Hematopoietic multipotent progenitor cell treated with erythropoietin and hydrocortisone succinate and interleukin-3 and kit ligand, for 8 days (in vitro differentiated cells): ENCODE measurements around the gene DHX58.

ENCODE experiments used
- DNase-seq: peaks from one replicate; pipeline ENCODE4 v3.0.0-alpha.2; 2015

Gene DHX58

DNA sequence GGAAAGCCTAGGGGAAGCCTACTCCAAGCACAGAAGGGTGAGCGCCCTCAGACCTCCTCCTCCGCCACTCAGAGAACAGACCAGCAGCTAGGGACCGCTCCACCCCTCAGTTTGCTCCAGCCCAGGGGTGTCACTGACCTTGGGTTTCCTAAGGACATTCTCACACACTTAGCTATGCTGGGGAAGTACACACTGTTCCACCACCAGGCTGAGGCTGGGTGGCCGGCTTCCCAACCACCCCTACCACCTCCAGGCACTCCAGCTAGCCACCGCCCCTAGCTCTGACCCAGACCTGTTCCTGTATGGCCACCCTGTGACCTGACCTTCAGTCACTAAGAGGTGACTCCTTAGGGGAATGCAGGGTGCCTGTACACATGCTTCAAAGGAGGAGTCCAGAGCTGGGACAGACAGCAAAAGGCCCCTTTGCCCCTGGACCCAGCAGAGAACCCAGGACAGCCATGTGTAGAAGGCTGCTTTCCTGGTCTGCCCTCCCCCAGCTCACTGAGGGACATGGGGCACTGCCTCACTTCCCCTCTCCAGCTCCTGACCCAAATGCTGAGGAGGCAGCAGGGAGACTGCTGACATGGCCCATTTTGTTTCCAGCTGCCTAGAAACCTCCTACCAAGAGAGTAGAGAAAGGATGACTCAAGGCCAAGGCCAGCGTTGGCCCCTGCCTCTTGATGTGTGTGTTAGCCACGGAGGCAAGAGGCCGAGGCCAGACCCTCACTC lies 16.8 kb upstream of the DHX58 start:
- DNase-seq: no peak

DNA sequence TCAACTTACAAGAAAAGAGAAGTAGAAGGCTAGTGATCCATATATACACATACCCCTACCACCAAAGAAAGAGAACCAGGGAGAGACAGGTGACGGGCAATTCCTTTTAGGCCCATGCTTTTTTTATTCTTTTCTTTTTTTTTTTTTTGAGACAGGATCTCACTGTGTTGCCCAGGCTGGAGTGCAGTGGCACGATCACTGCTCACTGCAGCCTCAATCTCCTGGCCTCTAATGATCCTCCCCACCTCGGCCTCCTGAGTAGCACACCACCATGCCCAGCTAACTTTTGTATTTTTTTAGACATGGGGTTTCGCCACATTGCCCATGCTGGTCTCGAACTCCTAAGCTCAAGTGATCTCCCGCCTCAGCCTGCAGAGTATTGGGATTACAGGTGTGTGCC lies 14.9 kb upstream of the DHX58 start:
- DNase-seq: no peak

DNA sequence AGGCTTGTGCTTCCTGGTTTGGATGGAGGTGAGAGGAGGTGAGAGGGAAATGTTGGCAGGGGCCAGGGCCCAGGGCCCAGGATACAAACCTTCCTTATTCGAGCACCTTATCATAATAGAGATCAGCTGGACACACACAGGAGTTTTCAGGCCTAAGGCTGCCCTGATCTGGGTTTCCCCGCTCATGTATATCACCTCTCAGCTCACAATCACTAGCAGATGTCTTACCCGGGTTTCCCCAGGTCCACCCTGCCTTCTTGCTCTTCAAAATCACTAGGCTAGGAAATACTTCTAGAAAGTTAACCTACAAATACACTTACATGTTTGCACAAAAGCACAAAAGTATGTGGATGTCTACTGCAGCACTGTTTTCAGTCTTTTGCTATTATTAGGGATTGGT lies 14.3 kb upstream of the DHX58 start:
- DNase-seq: no peak

DNA sequence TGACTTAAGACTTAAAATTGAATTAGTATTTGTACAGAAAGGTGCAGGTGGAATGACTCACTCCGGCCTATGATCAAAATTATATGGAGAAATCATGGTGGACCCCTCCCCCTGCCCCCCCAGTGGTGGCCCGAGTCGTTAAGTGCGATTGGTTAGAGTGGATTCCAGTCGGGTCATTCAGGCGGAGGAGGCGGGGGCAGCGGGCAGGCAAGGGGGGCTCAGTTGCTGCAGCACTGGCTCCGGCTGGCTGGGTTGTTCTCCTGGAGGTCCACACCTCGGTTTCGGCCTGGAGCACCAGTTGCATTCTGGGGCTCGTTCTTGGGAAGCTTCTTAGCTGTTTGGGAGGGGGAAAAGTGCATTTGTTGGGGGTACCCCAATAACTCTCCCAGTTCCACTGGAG lies 13.1 kb upstream of the DHX58 start:
- no peak for DNase-seq

DNA sequence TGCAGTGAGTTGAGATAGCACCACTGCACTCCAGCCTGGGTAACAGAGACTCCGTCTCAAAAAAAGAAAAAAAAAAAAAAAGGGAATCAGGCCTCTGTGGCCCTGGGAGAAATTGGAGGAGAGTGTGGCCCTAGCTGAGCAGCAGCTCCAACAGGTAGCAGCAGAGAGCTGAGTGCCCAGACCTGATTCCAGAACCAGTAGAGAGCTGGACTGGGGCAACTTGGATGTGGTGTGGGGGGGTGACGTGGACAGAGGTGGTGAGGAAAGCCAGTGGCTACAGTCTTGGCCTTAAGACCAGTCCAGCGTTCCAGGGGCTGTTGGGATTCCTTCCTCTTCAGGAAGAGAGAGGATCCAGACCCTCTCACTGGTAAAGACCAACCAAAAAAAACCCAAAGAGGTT lies 11.7 kb upstream of the DHX58 start:
- no peak for DNase-seq

DNA sequence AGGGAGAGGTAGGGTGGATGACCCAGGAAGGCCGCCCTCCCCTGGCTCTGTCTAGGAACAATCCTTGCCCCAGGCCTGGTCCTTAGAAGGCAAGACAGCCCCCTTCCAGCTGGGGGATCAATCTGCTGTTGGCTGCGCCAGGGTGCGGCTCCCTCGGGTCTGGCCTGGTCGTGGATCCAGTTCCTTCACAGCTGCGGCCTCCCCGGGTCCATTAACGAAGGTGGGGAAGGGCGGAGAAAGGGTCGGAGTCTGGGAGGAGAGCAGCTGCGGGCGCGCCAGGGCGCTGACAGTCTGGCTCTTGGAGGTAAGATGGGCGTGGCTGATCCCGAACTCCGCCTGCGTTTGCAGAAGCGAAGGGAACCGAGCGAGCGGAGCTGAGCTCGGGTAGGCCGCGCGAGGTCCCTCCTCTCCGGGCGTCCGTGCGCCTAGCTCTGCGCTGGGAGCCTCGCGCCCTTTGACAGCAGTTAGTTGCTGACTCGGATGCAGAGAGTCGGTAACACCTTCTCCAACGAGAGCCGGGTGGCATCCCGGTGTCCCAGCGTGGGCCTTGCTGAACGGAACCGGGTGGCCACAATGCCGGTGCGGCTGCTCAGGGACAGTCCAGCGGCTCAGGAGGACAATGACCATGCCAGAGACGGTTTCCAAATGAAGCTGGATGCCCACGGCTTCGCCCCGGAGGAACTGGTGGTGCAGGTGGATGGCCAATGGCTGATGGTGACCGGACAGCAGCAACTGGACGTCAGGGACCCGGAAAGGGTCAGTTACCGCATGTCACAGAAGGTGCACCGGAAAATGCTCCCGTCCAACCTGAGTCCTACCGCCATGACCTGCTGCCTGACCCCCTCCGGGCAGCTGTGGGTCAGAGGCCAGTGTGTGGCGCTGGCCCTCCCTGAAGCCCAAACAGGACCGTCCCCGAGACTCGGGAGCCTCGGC lies 10.1 kb upstream of the DHX58 start, which contains the start of gene HSPB9:
TSS of gene HSPB9 (plus strand) at position 434 of the 933 bp plus-strand sequence. CDS start at position 481, 47 bp downstream.
- no peak for DNase-seq

DNA sequence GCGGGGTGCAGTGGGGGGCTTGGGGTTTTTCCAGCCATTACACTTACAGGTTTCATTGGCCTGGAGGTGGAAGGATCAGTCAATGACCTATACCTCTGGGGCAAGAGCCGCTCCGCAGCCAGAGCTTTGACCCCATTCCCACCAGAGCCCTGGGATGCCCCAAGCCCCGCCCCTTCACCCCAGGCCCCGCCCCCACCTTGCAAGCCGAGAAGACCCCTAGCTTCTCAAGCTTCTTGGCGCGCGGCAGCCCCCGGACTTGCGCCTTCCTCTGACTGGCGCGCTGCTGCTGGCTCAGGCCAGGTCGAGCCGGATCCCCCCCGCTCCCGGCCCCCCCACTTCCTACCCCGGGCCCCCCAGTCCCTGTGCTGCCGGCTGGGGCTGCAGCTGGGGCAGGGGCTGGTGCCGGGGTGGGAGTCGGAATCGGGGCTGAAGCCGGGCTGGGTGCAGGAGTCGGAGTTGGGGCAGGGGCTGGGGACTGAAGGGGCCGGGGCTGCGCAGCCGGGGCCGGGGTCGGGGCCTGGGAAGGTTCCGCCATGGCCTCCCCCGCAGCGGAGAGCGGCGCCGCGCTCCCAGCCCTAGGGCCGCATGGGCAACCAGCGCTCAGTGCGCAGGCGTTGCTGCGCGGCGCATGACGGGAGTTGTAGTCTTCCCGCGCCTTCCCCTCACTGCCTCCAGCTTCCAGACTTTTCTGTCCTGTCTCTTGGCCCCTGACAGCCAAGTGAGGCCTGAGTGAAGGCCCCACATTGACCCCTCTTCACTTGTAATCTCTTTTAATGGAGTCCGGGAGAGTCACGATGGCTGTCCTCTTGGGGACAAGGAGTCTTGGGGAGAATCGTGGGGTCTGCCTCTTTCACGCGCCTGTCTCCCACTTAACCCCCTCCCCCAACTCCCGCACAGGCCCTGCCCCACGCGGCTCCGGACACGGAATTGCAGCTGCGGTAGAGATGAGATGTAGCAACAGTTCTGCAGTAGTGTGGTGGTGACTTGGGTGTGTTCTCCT lies 8.6 kb upstream of the DHX58 start, which contains the start of gene KAT2A:
TSS of gene KAT2A (minus strand) at position 598 of the 1,000 bp plus-strand sequence. CDS start at position 535, 63 bp downstream.
- DNase-seq: peak; percentile 87

DNA sequence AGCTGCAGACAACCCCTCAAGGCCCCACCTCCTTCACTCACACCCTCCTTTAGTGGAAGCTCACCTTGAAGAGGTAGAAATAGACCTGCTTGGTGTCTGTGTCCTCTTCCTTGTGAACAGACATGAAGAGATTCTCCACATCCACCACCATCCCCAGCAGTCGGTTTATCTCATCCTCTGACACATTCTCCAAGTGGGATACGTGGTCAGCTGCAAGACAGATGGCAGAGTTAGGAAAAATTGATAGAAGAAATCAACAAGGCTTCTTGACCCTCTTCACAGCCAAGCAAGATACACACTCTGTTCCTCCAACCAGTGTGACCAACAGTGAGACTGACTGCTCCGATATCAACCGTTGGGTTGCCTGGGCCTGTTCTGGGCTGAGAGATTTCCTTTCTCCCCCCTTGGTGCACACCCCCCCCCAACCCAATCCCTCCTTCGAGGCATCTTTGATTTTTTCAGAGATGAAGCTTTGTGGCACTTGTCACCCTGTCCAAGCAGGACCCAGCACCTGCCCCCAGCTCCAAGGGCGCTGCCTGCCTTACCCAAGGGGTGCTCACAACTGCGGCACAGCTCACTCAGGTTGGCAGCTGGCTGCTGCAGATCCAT lies 7.8 kb upstream of the DHX58 start:
- DNase-seq: peak; percentile 68

DNA sequence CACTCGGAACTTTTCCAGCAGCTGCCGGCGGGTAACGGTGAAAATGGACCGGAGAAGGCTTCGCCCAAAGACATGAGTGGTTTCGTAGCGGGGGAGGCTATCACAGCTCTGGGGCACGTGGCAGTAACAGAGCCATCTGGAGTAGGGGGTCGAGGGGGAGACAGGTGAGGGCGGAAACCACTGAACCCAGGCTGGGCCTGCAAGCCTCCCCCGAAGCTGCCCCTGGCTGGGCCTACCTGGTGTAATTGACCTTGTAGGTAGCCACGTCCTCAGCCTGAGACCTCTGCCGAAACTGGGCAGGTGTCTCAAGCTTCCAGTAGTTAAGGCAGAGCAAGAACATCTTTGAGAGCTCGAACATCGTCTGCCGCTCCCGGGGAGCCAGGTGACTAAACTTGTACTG lies 6.8 kb upstream of the DHX58 start:
- no peak for DNase-seq

DNA sequence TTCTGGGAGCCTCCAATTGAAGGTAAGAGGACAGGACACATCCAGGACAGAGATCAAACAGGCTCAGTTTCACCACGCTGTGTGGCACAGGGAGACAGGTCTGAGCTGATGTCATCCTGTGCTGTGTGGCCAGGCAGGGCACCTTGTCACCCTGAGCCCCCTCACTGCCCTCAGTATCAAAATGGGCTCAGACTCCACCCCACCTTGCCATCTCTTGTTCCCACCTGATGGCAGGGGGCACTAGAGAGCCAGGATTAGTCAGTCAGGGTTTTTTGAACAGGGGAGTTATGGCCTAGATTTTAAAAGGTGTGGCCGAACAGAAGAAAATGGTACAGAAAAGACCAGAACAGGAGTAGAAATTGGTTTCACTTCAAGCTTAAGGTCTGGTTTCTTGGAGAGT lies 6.0 kb upstream of the DHX58 start:
- peak; percentile 58 for DNase-seq

DNA sequence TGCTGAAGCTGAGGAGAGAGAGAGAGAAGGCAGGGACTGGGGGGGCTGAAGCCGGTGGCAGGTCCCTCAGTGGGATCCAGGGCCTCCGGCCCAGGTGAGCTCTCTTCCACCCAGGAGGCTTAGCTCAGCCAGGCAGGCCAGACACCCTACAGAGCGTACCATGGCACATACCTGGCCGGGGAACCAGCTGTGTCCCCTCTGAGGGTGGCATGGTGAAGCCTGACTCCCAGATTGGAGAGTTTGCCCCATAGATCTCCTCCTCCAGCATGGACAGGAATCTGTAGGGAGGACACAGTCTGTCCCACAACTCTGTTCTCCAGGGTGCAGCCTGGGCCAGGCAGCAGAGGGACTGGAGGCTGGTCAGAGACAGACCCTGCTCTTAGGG lies 5.6 kb upstream of the DHX58 start:
- DNase-seq: no peak

DNA sequence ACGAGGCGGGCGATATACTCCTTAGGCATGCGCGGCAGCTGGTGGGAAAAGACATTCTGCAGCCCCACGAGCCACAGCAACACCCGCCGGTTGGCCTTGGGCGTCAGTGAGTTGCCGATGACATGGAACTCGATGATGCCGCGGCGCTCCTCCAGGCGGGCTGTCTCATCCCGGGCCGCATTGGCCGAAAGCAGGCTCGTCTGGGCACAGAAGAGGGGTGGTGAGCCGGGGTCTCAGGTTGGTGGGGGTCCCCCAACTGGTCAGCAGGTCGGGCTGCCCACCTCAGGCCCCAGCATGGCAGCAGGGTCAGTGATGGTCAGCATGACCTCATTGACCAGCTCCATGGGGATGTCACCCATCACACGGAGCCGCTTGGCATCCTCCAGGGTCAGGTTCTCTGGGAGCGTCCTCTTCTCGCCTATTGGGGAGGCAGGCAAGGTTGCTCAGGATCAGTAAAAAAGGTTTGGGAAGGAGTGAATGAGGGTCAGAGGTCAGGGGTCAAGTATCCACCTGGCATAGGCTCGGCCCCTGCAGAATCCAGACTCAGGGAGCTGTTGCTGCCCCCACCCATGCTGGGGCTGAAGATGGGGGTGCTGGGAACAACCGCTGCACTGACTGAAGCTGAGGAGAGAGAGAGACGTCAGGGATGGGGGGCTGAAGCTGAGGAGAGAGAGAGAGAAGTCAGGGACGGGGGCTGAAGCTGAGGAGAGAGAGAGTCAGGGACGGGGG lies 5.0 kb upstream of the DHX58 start:
- DNase-seq: no peak

DNA sequence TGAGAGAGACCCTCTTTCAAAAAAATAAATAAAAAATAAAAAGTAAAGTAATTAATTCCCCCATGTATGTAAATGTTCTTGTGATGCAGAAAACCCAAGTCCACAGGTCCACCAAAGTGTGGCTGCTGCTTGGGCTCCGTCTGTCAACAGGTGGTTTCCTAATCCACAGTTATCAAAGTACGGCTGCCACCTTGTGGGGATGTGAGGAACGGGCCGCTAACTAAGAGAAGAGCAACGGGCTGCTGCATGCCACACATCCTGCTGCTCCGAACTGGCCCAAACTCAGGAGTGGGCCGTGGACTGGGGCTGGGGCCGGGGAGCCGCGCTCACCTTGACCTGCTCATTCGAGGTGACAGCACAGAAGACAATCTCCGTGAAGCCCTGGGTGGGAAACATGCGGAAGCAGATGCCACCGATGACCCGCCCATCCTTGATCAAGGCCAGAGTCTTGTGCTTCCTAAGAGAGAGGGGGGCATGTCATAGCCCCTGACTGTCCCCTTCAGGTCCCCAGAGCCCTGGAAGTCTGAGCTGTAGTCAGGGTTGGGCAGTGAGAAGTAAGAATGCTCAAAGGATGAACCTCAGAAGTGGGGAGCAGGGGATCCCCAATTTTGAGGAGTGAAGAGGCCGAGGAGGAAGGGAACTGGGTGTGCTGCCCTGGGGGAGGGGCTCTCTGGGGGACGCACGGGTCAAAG lies 4.3 kb upstream of the DHX58 start:
- DNase-seq: peak; percentile 84

DNA sequence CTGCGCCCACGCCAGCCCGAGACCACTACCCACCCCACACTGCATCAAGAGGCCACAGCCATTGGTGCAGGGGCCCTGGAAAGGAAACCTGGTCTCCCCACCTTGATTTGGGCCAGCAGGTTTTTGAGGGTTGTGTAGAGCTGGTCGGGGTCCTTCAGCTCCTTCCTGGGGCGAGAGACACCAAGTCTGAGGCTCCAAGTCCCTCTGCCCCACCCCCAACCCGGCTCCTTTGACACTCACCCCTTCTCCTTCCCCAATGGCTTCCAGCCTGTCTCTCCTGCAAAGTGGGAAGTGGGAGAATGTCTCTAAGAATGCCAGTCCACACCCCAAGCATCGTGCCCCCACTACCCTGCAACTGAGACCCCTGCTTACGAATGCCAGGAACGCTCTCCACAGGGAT lies 1.6 kb upstream of the DHX58 start:
- no peak for DNase-seq

DNA sequence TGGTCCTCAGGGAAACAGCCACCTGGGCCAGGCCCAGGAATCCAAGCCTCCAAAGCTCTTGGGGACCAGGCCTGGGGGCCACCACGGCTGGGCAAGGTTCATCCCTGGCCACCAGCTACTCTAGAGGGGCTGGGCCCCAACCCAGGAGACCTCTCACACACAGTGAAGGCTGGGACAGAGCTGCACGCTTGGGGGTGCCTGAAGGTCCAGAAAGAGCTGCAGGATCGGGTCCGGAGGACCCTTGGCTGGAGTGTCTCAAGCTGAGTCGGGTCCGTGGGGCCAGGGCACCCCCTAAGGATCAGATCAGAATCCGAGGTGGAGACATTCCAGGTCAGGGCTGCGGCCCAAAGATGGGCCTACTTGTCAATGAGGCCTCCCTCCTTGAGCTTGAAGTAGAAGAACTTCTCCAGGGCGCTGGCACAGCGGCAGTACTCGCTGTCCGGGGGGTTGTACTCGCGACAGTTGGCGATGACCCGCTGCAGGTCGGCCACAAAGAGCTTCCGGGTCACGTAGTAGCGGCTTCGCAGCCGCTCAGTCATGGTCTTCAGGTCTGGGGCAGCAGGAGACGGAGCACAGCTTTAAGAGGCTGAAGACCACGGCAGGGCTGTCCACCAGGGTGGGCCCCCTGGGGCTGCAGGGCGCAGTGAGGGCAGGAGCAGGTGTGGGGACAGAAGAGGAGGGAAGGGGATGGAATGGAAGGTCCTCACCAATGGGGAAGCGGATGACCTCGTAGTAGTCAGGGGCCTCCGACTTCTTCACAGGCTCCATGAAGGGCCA lies 967 bp upstream of the DHX58 start:
- DNase-seq: no peak

DNA sequence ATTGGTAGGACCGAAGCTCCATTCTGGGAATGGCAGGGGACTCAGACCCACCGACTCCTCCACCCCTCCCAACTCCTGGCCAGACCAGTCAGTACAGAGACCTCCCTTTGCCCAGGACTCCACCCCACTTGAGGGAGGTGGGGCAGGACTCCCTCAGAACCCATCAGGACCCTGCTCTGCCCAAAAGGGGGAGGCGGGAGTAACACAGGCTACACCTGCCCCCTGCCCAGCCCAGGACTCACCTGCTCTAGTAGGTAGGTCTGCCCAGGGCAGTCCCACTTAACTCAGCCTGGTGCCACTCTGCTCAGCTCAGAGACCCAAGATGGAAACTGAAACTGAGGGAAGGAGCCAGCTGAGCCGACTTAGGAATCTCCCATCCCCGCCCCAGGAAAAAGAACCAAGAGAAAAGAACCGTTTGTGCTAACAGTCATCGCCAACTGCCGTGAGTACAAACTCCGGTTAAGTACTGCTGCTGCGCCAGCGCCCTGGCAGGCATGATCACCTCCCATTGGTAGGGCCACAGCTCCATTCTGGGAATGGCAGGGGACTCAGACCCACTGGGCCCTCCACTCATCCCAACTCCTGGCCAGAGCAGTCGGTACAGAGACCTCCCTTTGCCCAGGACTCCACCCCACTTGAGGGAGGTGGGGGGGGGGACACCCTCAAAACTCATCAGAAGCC lies 503 bp downstream of the DHX58 start:
- peak; percentile 34 for DNase-seq

DNA sequence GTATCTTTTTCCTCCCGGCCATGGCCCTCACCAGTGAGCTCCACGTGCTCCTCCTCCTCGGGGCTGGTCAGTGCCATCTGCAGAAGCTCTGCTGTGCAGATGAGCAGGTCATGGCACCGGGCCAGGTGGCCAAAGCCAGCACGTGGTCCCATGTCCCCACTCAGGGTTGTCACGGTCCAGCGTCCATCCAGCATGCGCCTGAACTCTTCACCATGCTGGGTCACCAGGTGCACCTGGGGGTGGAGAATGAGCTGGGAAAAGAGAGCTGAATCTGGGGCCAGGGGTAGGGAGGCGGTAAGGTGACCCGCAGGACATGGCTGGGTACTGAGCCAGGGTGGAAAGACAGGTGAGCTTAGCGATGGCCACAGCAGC lies 1.3 kb downstream of the DHX58 start:
- no peak for DNase-seq

DNA sequence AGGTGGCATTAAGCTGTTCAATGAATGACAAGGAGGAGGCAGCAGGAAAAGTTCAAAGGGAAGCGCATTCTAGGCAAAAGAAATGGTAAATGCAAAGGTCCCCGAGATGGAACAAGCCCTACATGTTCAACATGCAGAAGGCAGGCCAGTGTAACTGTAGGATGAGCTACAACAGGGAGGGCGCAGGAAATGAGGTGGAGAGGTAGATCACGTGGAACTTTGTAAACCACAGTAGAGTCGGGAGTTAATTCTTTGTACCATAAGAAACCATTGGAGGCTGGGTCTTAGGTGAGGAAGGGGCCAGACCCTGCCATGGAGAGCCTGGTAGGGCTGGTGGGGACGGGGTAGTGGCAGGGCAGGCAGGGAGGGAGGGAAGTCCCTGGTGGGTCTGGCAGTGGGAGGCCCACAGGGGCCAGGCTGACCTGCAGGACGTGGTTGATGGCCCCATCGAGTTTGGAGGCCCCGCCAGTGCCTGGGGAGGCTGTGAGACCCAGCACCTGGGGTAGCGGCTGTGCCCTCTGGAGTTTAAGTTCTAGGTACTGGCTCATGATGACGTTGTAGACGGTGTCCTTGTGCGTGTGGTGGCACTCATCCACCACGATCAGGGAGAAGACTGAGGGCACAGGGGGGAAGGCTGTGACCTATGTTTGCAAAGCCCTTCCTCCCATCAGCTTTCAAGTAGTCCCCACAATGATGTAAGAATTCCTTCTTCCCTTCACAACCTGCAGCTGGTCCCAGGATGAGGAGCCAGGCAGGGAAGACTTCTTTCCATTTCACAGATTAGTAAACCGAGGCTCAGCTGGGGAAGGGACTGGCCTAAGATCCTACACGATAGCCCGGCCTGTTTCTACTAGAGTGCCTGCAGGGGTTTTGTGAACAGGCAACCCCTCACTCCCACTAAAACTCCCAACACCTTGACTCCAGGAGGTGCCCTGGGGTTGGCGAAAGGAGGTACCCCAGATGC lies 1.9 kb downstream of the DHX58 start:
- DNase-seq: no peak
